Activated naive CD8-positive, alpha-beta T cell (primary cell): ENCODE data around the gene CHST15.
"Not testable (repeated sequence)": the region's sequence is repeated elsewhere in the genome, so short reads cannot be mapped to it uniquely, and the experiment has no call there.

Source experiments
- H3K27ac Mint-ChIP-seq: one replicate; pipeline ENCODE4 v1.8.0; 2021; ENCODE audit warnings: mixed read lengths
- H3K27me3 Mint-ChIP-seq: one replicate; pipeline ENCODE4 v1.8.0; 2021; ENCODE audit warnings: mixed read lengths
- H3K36me3 Mint-ChIP-seq: one replicate; pipeline ENCODE4 v1.8.0; 2021; ENCODE audit warnings: mixed read lengths
- H3K4me1 Mint-ChIP-seq: one replicate; pipeline ENCODE4 v1.8.0; 2021; ENCODE audit warnings: low read depth, mixed read lengths
- H3K4me3 Mint-ChIP-seq: one replicate; pipeline ENCODE4 v1.8.0; 2021; ENCODE audit warnings: mild to moderate bottlenecking, mixed read lengths
- H3K9me3 Mint-ChIP-seq: one replicate; pipeline ENCODE4 v1.8.0; 2021; ENCODE audit warnings: low read depth, mixed read lengths

Gene CHST15

GRCh38 chr10:124114696-124115095 is 21.3 kb upstream of the CHST15 start:
- Mint-ChIP-seq H3K4me1 (no peaks in the 10 kb centered on the region), H3K27ac (no peak overlapping the region), H3K36me3 (no peaks in the 10 kb centered on the region), H3K4me3 (no peak overlapping the region), H3K9me3 (no peaks in the 10 kb centered on the region), H3K27me3 (peaks cover 6% of the 10 kb centered on the region)

GRCh38 chr10:124112891-124113580 is 19.6 kb upstream of the CHST15 start:
- H3K4me1 Mint-ChIP-seq: no peaks in the 10 kb centered on the region
- H3K36me3 Mint-ChIP-seq: no peaks in the 10 kb centered on the region
- no peaks in the 10 kb centered on the region for H3K9me3 Mint-ChIP-seq
- H3K27ac Mint-ChIP-seq: no peak overlapping the region
- no peak overlapping the region for H3K4me3 Mint-ChIP-seq
- H3K27me3 Mint-ChIP-seq: peaks cover 10% of the 10 kb centered on the region

GRCh38 chr10:124110882-124111281 is 17.5 kb upstream of the CHST15 start:
- H3K36me3 Mint-ChIP-seq: no peaks in the 10 kb centered on the region
- H3K9me3 Mint-ChIP-seq: no peaks in the 10 kb centered on the region
- no peak overlapping the region for H3K27ac Mint-ChIP-seq
- no peak overlapping the region for H3K4me3 Mint-ChIP-seq
- H3K27me3 Mint-ChIP-seq: peaks cover 10% of the 10 kb centered on the region
- H3K4me1 Mint-ChIP-seq: no peaks in the 10 kb centered on the region

GRCh38 chr10:124109261-124109660 is 15.9 kb upstream of the CHST15 start:
- H3K9me3 Mint-ChIP-seq: no peaks in the 10 kb centered on the region
- peaks cover 10% of the 10 kb centered on the region for H3K27me3 Mint-ChIP-seq
- H3K36me3 Mint-ChIP-seq: no peaks in the 10 kb centered on the region
- H3K27ac Mint-ChIP-seq: no peak overlapping the region
- no peak overlapping the region for H3K4me3 Mint-ChIP-seq
- H3K4me1 Mint-ChIP-seq: no peaks in the 10 kb centered on the region

GRCh38 chr10:124107072-124107471 is 13.7 kb upstream of the CHST15 start:
- H3K27me3 Mint-ChIP-seq: peaks cover 8% of the 10 kb centered on the region
- no peaks in the 10 kb centered on the region for H3K36me3 Mint-ChIP-seq
- H3K4me1 Mint-ChIP-seq: no peaks in the 10 kb centered on the region
- no peak overlapping the region for H3K4me3 Mint-ChIP-seq
- peaks cover 3% of the 10 kb centered on the region for H3K9me3 Mint-ChIP-seq
- no peak overlapping the region for H3K27ac Mint-ChIP-seq

- Mint-ChIP-seq H3K36me3 (no peaks in the 10 kb centered on the region), H3K4me3 (no peak overlapping the region), H3K4me1 (no peaks in the 10 kb centered on the region), H3K27me3 (peaks cover 8% of the 10 kb centered on the region), H3K27ac (no peak overlapping the region), H3K9me3 (peaks cover 3% of the 10 kb centered on the region)
Observed at GRCh38 chr10:124106241-124106879, 13.0 kb upstream of the CHST15 start.

GRCh38 chr10:124105594-124105993 is 12.2 kb upstream of the CHST15 start:
- H3K4me3 Mint-ChIP-seq: no peak overlapping the region
- peaks cover 4% of the 10 kb centered on the region for H3K27me3 Mint-ChIP-seq
- H3K36me3 Mint-ChIP-seq: no peaks in the 10 kb centered on the region
- H3K9me3 Mint-ChIP-seq: peaks cover 3% of the 10 kb centered on the region
- H3K27ac Mint-ChIP-seq: no peak overlapping the region
- H3K4me1 Mint-ChIP-seq: no peaks in the 10 kb centered on the region

- no peaks in the 10 kb centered on the region for H3K4me1 Mint-ChIP-seq
- peaks cover 5% of the 10 kb centered on the region for H3K9me3 Mint-ChIP-seq
- no peaks in the 10 kb centered on the region for H3K36me3 Mint-ChIP-seq
- no peak overlapping the region for H3K27ac Mint-ChIP-seq
- H3K27me3 Mint-ChIP-seq: peaks cover 6% of the 10 kb centered on the region
- H3K4me3 Mint-ChIP-seq: no peak overlapping the region
Observed at GRCh38 chr10:124105045-124105444, 11.6 kb upstream of the CHST15 start.

- Mint-ChIP-seq H3K36me3 (no peaks in the 10 kb centered on the region), H3K4me1 (no peaks in the 10 kb centered on the region), H3K27ac (no peak overlapping the region), H3K4me3 (no peak overlapping the region), H3K27me3 (peaks cover 9% of the 10 kb centered on the region), H3K9me3 (peaks cover 7% of the 10 kb centered on the region)
Observed at GRCh38 chr10:124104011-124104627, 10.7 kb upstream of the CHST15 start.

- no peaks in the 10 kb centered on the region for H3K4me1 Mint-ChIP-seq
- H3K4me3 Mint-ChIP-seq: no peak overlapping the region
- no peaks in the 10 kb centered on the region for H3K36me3 Mint-ChIP-seq
- H3K9me3 Mint-ChIP-seq: peaks cover 7% of the 10 kb centered on the region
- peaks cover 12% of the 10 kb centered on the region for H3K27me3 Mint-ChIP-seq
- no peak overlapping the region for H3K27ac Mint-ChIP-seq
Observed at GRCh38 chr10:124101351-124101750, 8.0 kb upstream of the CHST15 start.

GRCh38 chr10:124100651-124101050 is 7.3 kb upstream of the CHST15 start:
- not testable (repeated sequence) for H3K9me3 Mint-ChIP-seq, H3K4me1 Mint-ChIP-seq, H3K36me3 Mint-ChIP-seq, H3K4me3 Mint-ChIP-seq, H3K27ac Mint-ChIP-seq
- H3K27me3 Mint-ChIP-seq: peaks cover 17% of the 10 kb centered on the region

- peaks cover 20% of the 10 kb centered on the region for H3K27me3 Mint-ChIP-seq
- no peak overlapping the region for H3K4me3 Mint-ChIP-seq
- H3K4me1 Mint-ChIP-seq: no peaks in the 10 kb centered on the region
- no peaks in the 10 kb centered on the region for H3K36me3 Mint-ChIP-seq
- H3K27ac Mint-ChIP-seq: no peak overlapping the region
- peaks cover 7% of the 10 kb centered on the region for H3K9me3 Mint-ChIP-seq
Observed at GRCh38 chr10:124100124-124100523, 6.7 kb upstream of the CHST15 start.

- peaks cover 21% of the 10 kb centered on the region for H3K27me3 Mint-ChIP-seq
- no peaks in the 10 kb centered on the region for H3K4me1 Mint-ChIP-seq
- no peak overlapping the region for H3K4me3 Mint-ChIP-seq
Observed at GRCh38 chr10:124099604-124100003, 6.2 kb upstream of the CHST15 start.

GRCh38 chr10:124098575-124098974 is 5.2 kb upstream of the CHST15 start:
- peaks cover 4% of the 10 kb centered on the region for H3K9me3 Mint-ChIP-seq
- no peak overlapping the region for H3K27ac Mint-ChIP-seq
- H3K27me3 Mint-ChIP-seq: peaks cover 24% of the 10 kb centered on the region
- no peaks in the 10 kb centered on the region for H3K36me3 Mint-ChIP-seq
- no peak overlapping the region for H3K4me3 Mint-ChIP-seq
- no peaks in the 10 kb centered on the region for H3K4me1 Mint-ChIP-seq

More at GRCh38 chr10:124099604-124100003, 6.2 kb upstream of the CHST15 start:
- Mint-ChIP-seq H3K36me3 (no peaks in the 10 kb centered on the region), H3K27ac (no peak overlapping the region), H3K9me3 (peaks cover 7% of the 10 kb centered on the region)

GRCh38 chr10:124097883-124098282 is 4.5 kb upstream of the CHST15 start:
- Mint-ChIP-seq H3K9me3 (peaks cover 4% of the 10 kb centered on the region), H3K27ac (no peak overlapping the region), H3K4me1 (no peaks in the 10 kb centered on the region), H3K36me3 (no peaks in the 10 kb centered on the region), H3K4me3 (no peak overlapping the region), H3K27me3 (peaks cover 24% of the 10 kb centered on the region)
